DMS 273 (cell line): Measurements from ENCODE around the gene C1orf87.

Experiments
- DNase-seq: peaks from one replicate; lab custom pipeline; 2025; ENCODE audit not compliant: unreplicated experiment; lab: John Stamatoyannopoulos, UW

Gene C1orf87, protein sequence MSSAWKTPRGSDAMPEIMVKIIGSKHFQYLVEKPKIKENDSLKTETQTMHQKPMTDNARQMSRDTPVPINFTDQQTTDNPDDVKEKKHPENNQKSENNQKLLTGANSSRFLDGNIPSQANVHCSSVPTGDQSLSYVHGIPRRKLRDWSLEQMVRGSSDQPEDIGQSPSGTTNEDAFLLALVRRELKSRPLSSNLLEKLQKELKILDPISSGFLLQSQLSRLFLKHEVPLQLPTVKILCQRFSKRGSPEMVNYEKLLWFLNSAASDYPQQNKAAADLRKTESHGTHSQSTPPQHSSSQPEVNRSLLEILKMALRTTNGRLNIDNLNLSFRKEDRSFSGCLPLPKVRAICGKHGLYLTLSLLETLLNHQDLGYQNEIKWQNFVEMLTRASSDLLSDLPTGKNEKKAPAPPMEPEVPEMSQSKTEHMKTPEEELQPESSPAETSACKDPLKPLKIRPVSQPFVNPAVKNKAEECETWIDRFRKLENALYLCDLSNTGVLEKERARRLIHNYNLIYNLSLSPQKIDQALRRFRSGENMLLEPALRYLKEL

DNA sequence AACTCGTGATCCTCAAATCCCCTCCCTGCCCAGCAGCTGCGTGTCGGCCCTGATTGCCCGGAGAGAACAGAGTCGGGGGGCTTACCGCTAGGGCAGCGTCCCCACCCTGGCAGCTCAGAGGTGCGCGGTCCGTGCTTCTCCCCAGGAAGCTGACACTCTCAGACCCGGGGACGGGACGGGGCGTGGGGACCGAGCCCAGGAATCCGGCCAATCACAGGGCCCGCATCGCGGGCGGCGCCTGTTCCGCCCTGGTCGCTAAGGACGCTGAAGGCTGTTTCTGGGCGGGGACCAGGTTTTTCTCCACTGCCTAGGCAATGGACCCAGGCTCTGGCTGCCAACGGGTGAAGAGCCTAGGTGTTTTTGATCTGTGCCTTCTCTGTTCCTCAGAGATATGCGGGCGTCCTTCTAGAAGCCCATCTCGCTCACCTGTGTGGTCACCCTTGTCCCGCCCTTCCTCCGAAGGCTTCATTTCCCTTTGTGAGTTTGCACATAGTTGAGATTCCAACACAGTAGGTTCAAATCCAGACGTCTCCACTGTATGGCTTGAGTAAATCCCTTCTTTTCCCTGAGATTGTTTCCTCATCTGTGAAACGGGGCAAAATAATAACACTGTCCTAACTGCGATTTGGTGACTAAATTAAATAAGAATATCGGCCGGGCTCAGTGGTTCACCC is at the start of gene C1orf87:
Gene C1orf87 (minus strand): TSS at position 166 of the 674 bp plus-strand sequence. CDS start 1,127 bp downstream, outside the sequence.
- no peak for DNase-seq

- DNase-seq, result no peak
Measured at GRCh38 chr1:60118085-60118484, 44.5 kb upstream of the C1orf87 start.

DNA sequence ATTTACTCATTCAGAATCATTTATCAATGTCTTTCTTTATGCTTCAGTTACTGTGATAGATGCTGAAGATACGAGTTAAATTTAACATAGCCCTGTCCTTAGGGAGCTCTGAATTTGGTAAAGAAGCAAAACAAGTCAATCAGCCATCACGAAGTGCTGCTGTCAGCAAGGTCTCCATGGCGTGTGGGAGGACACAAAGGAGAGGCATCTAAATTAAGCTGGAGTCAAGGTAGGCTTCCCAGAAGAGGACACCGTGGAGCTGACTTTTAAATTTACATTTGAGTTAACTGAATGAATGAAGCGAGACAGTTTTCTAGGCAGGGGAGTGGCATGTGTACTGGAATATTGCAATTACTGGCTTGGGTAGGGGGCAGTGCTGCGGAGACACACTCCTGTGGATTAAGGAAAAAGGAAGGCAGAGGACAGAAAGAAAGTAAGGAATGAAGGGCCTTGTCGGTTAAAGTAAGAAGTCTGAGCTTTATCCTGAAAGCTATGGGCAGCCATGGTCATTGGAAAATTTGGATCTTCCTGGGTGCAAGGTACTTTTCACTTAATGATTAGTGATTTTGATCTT is 41.3 kb upstream of the C1orf87 start:
- no peak for DNase-seq

DNA sequence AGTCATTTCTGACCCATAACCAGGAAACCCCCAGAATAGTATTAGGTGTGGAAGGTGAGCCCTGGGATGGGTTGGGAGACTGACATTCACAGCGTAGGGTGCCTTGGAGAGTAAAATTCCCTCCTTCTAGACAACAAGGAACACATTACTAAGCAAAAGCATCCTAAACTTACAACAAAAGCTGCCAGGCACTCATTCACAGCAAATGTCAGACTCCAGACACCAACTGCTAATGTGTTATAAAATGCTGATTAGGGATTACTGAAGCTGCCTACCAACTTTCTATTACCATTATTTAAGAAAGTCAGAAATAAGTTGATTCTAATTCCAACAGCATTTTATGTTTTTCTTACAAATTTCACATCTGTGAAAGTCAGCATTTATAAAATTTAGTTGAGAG is 40.0 kb upstream of the C1orf87 start:
- DNase-seq, result no peak

- no peak for DNase-seq
Measured at GRCh38 chr1:60113028-60113427, 39.5 kb upstream of the C1orf87 start.

GRCh38 chr1:60111716-60112115 is 38.1 kb upstream of the C1orf87 start:
- no peak for DNase-seq

DNA sequence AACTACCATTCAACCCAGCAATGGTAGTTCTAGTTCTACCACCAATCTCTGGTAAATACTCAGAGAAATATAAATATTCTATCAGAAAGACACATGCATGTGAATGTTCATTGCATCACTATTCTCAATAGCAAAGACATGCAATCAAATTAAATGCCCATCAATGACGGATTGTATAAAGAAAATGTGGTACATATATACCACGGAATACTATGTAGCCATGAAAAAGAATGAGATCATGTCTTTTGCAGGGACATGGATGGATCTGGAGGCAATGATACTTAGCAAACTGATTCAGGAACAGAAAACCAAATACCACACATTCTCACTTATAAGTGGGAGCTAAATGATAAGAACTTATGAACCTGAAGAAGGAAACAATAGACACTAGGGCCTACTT is 37.5 kb upstream of the C1orf87 start:
- no peak for DNase-seq

GRCh38 chr1:60108196-60108595 is 34.6 kb upstream of the C1orf87 start:
- DNase-seq, result peak; percentile 40

DNA sequence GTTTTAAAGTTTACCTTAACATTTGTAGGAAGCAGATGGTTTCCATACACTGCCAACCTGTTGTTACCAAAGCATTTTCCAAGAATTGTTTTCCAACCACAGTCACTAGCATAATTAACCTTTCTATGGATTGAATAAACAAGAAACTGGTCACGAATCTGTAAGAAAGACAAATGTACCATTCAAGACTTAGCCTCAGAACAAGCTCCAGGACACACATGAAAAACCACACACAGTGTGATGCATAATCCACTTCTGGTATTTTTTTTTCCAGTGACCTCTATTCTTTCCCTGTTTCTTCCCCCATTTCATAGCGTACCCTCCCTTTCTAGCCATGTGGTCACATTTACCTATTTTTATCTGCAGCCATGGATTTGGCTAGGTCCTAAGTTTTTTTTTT is 29.6 kb upstream of the C1orf87 start:
- DNase-seq, result peak; percentile 43

DNA sequence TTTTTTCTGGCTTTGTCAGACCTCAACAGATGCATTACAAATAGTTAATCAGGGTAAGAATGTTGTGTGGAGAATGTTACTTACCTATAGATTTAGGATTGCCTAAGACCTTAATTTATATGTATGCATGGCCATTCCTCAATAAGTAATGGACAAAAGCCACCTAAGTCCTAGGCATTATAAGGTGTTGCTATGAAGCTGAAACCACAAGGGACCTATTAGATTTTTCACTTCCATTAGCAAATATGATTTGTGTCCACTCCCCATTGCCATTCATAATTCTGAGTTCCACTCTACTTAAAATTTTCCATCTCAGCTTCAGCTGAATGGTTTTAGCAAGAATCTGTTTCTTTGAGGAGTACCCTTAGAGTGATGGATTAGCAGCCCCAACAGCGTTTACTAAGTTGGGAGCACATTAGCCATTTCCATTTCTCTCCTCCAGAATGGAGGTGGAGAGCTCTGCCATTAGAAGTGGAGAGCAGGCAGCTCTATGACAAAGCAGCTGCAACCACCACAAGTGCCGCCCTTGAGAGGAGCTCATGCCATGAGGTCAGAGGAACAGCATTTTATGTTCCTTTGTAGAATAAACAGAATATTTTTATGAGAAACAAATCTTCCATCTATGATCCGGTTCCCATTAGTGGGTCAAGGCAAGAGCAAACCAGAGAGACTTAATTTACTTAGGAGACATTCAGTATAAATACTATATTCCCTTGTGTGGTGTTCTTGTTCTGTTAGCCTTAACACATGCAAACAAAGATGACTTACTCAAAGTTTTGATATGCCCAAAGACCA is 28.9 kb upstream of the C1orf87 start:
- DNase-seq, result peak; percentile 21

DNA sequence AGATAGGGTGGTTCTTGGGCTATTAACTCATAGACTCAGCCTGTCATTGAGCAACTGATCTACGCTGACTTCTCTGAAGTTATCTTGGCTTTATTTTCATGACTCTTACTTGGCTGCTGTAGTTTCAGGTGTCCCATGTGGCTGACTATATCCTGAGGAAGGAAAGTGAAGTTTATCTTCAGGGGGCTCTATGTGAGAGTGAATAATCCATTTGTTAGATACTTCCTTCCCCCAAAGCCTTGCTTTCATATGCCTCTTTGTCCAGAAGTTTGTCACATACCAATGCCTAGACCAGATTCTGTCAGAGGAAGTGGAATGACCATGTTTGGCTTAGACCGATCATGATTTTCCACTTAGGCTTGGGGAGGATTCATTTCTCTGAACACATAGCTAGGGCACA is 27.9 kb upstream of the C1orf87 start:
- DNase-seq, result no peak

DNA sequence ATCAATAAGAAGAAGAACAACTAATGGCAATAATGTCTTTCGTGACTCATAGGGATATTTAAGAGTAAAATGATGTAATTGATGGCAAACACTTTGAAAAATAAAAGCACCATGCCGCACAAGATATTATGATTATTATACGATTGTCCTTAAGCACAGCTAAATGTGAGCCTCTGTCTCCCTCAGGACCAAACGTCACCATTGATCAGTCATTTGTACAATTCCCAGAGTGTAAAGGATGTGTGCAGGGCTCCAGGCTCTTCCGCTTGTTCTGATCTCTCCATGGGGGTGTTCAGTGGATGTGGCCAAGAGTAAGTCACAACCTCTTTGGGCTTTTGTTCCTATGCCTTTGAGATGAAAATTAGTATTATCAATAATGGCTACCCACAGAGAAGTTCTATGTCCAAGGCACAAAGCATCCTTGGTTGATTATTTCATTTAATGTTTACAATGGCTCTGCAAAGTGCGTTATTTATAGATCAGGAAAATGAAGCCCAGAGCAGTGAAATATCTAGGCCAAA is 17.7 kb upstream of the C1orf87 start:
- DNase-seq, result no peak

DNA sequence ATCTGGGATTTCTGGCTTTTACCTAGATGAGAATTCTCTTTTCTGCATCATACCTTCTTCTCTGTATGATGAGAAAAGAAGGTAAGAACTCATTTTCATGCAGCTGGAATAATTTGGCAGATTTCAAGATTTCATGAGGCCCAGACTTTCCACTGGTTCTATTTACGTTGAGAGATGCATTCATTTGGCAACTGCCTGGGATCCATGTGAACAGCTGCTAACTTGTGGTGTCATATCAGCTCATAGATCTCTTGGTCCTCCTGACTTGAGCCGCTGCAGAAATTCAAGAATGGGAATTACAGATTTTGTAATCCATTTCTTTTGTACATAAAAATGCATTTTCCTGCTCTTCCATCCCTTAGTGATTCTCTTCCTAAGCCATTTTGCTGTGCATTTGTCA is 17.1 kb upstream of the C1orf87 start:
- peak; percentile 45 for DNase-seq

DNA sequence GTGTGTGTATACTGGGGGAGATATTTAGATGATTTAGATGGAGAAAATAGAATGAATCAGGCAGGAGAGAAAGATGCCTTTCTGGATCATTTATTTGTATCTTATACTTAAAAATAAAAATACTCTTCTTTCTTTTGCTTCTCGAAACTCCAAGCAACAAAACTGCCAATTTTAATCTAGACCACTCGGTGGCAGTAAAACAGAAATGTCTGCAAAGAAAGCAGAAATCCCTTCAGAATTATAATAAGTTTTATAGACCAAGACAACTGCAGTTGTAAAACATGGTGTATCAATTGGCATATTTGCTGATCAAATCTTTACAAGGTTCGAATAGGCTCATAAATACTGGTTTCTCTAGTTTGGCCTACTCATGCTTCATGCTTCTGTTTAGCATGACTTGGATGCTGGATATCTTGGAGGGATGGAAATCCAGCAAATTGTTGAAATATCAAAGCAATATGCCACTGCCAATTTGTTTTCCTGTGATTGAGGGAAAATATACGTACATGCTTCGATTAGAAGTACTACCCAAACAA is 15.1 kb upstream of the C1orf87 start:
- DNase-seq, result peak; percentile 45

GRCh38 chr1:60087681-60088080 is 14.1 kb upstream of the C1orf87 start:
- DNase-seq, result no peak

DNA sequence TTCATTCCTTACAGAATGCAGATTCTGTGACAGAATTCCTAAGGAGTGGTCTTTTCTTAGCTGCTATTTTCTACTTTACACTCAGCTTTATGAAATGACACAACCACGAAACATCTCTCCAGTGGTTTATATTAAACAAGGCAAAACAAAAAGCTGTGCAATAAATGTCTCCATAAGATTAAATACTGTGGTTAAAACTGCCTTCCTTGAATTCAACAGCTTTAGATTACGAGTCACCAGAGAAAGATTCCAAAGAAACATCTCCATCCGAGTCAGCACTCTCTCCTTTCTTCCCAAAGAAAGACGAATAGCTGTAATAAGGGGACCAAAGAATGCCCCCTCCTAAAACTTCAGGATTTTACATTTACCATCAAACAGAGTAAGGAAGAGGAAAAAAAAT is 4.6 kb upstream of the C1orf87 start:
- DNase-seq, result no peak

- no peak for DNase-seq
Measured at GRCh38 chr1:60071296-60071695, 2.3 kb downstream of the C1orf87 start.

GRCh38 chr1:60069691-60070090 is 3.9 kb downstream of the C1orf87 start:
- DNase-seq, result no peak

GRCh38 chr1:60068393-60069045 is 5.1 kb downstream of the C1orf87 start:
- no peak for DNase-seq

- no peak for DNase-seq
Measured at GRCh38 chr1:60066001-60066400, 7.6 kb downstream of the C1orf87 start.
